ENCODE measurements around the gene KHDRBS2.

GRCh38 chr6:61894536-61894935, 391.5 kb downstream of the KHDRBS2 start:
- TF ChIP-seq POLR2AphosphoS5 (IDR thresholded peaks at IDR 0.05; ENCODE audit: insufficient read depth in 1 of 2, low read depth in 1 of 2) (no peak), POLR2A (IDR thresholded peaks at IDR 0.05) (no peak), CTCF (IDR thresholded peaks at IDR 0.05) (no peak)
